HG02798 (cell line): ENCODE measurements around the gene RNPC3.
A peak's percentile ranks its signal among the peaks of the same experiment; 100 is the strongest.
"Not testable (repeated sequence)": the region's sequence is repeated elsewhere in the genome, so short reads cannot be mapped to it uniquely, and the experiment has no call there.

ENCODE experiments used
- ATAC-seq: cut with Tn5 transposase; IDR thresholded peaks from one replicate; pipeline ENCODE4 v1.9.1; 2021; ENCODE audit warnings: mild to moderate bottlenecking; ENCODE audit not compliant: unreplicated experiment, poor library complexity

RNPC3 gene

GRCh38 chr1:103546496-103546895 is 21.0 kb downstream of the RNPC3 start:
- ATAC-seq = no peak

DNA sequence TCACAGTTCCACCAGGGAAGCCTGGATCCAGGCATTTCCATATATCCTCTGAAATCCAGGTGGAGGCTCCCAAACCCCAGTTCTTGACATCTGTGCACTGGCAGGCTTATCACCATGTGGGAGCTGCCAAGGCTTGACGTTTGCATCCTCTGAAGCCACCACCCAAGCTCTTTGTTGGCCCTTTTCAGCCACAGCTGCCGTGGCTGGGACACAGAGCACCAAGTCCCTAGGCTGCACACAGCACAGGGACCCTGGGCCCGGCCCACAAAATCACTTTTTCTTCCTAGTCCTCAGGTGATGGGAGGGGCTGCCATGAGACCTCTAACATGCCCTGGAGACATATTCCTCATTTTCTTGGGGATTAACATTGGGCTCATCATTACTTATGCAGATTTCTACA is 22.3 kb downstream of the RNPC3 start:
- no peak for ATAC-seq

- ATAC-seq = no peak
These were observed 34.9 kb downstream of the RNPC3 start for GRCh38 chr1:103560427-103560826.

GRCh38 chr1:103561124-103561523 is 35.6 kb downstream of the RNPC3 start:
- not testable (repeated sequence) for ATAC-seq

DNA sequence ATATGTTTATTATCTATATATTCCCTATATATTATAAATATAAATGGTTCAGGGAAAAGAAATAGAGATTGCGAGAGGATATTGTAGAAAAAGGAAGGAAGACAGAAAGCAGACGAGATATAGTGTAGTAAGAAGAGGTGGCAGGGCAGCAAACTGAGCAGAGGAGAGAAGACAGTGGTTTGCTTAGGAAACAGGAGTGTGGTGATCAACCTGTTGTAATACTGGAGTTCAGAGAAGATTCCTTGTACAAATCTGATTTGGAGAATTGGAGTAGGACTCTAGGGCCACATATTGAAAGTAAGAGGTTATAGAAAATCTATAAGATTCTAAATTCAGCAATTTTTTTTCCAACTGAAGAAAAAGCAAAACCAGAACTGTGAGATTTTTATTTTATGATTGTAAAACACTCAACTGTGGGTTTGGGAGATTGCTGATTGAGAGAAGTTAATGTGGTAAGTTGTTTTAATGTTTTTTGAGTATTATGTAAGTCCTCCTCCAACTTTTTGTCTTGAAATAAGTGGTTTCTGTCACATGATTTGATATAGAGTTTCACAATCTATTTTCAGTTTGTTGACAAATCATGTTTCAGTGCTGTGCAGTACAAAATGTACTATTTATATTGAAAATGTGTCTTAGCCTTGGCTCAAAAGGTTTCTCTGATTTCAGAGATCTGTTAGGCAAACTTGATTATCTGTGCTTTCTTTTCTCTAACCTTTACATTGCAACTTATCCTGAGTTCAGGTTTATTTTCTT is 36.3 kb downstream of the RNPC3 start:
- ATAC-seq = peak; percentile 92

- ATAC-seq = no peak
These were observed 37.6 kb downstream of the RNPC3 start for GRCh38 chr1:103563056-103563455.

- ATAC-seq = no peak
These were observed 44.0 kb downstream of the RNPC3 start for GRCh38 chr1:103569493-103569892.

DNA sequence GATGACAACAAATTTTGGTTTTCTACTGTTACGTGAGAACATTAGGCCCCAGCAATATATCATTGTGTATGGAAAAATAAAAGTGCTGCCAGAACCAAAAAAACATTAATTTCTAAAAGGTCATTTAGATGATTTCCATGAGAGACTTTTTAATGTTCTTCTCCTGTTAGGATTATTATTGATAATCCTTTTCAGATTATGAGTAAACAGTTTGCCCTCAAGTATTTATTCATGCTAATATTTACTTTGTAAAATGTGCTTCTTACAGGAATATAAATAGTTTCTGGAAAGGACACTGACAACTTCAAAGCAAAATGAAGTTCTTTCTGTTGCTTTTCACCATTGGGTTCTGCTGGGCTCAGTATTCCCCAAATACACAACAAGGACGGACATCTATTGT is 45.8 kb downstream of the RNPC3 start, which contains the start of gene AMY2B:
AMY2B (plus strand) TSS at position 301 of the 400 bp plus-strand sequence; CDS start at position 315, 14 bp downstream.
- not testable (repeated sequence) for ATAC-seq

GRCh38 chr1:103576065-103576464 is 50.6 kb downstream of the RNPC3 start:
- no peak for ATAC-seq

DNA sequence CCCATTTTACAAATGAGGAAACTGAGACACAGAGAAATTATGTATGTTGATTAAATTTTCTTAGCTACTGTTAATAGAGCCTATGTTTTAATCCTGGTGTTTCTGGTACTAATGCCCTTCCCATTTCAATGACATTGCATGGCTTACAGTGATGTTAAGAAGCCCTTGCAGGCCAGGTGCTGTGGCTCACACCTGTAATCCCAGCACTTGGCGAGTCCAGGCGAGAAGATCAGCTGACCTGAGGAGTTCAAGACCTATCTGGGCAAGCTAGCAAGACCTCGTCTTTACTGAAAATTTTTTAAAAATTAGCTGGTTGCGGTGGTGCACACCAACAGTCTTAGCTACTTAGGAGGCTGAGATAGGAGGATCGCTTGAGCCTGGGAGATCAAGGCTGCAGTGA is 51.3 kb downstream of the RNPC3 start:
- ATAC-seq = not testable (repeated sequence)

- no peak for ATAC-seq
These were observed 57.0 kb downstream of the RNPC3 start for GRCh38 chr1:103582464-103582863.

GRCh38 chr1:103583887-103584286 is 58.4 kb downstream of the RNPC3 start:
- no peak for ATAC-seq

- ATAC-seq = no peak
These were observed 59.0 kb downstream of the RNPC3 start for GRCh38 chr1:103584537-103584936.

DNA sequence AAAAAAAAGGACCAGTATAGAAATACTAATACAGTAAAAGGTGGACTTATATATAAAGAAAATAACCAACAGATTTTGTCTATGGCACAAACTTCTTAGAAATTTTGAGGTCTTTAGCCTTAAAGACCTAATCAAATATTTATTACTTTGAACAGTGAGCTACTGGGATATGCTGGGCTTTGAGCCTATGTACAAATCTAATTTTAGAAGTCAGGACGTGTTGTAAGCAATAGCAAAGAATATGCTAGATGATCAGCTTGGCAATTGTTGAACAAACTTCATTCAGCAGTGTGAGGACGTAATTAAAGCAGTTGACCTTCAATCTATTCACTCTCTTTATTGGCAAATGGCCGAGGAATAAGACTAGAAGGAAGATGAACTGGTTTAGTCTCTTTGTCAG is 77.2 kb downstream of the RNPC3 start:
- ATAC-seq = not testable (repeated sequence)
